ENCODE measurements around the gene PRKN.

GRCh38 chr6:161984713-161985112 lies 742.9 kb downstream of the PRKN start:
- TF ChIP-seq CTCF (IDR thresholded peaks at IDR 0.05) (no peak), EP300 (IDR thresholded peaks at IDR 0.05) (no peak), POLR2A (IDR thresholded peaks at IDR 0.05) (no peak)
